Measurements from ENCODE around the gene SLC5A6. TPM values are rescaled to one million over a fixed set of nuclear protein-coding genes. Genes with fewer than 3 reads are reported as not detected.

Gene SLC5A6
- total and polyA plus RNA-seq, 7 donors, result 2.4 to 26.7 (median 11.1) TPM

- WGBS, 2 donors, result 97 to 99% methylated on average over 5 of the region's 5 CpGs
- DNase-seq, result no peak
- H3K9me3 ChIP-seq, result no peaks in the 10 kb centered on the region
- H3K27ac ChIP-seq, result no peak overlapping the region
- no peaks in the 10 kb centered on the region for H3K27me3 ChIP-seq
- TF ChIP-seq POLR2A (IDR thresholded peaks at IDR 0.05) (no peak), POLR2AphosphoS5 (IDR thresholded peaks at IDR 0.05) (no peak), EP300 (IDR thresholded peaks at IDR 0.05) (no peak), CTCF (IDR thresholded peaks at IDR 0.05) (no peak)
- peaks cover 0 to 12% (median 9%) of the 10 kb centered on the region in 4 donors for H3K4me1 ChIP-seq
- H3K36me3 ChIP-seq, result peaks cover 14 to 64% (median 43%) of the 10 kb centered on the region in 4 donors
- intact Hi-C loops (cut with DNase I), result no loop called here
- H3K4me3 ChIP-seq, result no peak overlapping the region
Observed at GRCh38 chr2:27222407-27222806, 10.3 kb upstream of the SLC5A6 start.

- DNase-seq, result peak; percentile 45
- TF ChIP-seq CTCF (IDR thresholded peaks at IDR 0.05) (no peak), POLR2AphosphoS5 (IDR thresholded peaks at IDR 0.05) (no peak), EP300 (IDR thresholded peaks at IDR 0.05) (no peak), POLR2A (IDR thresholded peaks at IDR 0.05) (no peak)
- H3K4me3 ChIP-seq, result no peak overlapping the region
- H3K36me3 ChIP-seq, result peaks cover 11 to 51% (median 32%) of the 10 kb centered on the region in 4 donors
- H3K4me1 ChIP-seq, result peaks cover 0 to 21% (median 15%) of the 10 kb centered on the region in 4 donors
- no peak overlapping the region for H3K27ac ChIP-seq
- H3K9me3 ChIP-seq, result no peaks in the 10 kb centered on the region
- intact Hi-C loops (cut with DNase I), result no loop called here
- H3K27me3 ChIP-seq, result no peaks in the 10 kb centered on the region
- 94 to 95% methylated on average over 3 of the region's 3 CpGs for WGBS, 2 donors
Observed at GRCh38 chr2:27221166-27221565, 9.1 kb upstream of the SLC5A6 start.

- Histone ChIP-seq H3K36me3 (peaks cover 11 to 48% (median 24%) of the 10 kb centered on the region in 4 donors), H3K27ac (no peak overlapping the region), H3K9me3 (no peaks in the 10 kb centered on the region), H3K4me3 (no peak overlapping the region), H3K4me1 (peaks cover 0 to 22% (median 15%) of the 10 kb centered on the region in 4 donors), H3K27me3 (no peaks in the 10 kb centered on the region)
- intact Hi-C loops (cut with DNase I), result no loop called here
- DNase-seq, result no peak
- TF ChIP-seq POLR2A (IDR thresholded peaks at IDR 0.05) (no peak), EP300 (IDR thresholded peaks at IDR 0.05) (no peak), POLR2AphosphoS5 (IDR thresholded peaks at IDR 0.05) (no peak), CTCF (IDR thresholded peaks at IDR 0.05) (no peak)
- WGBS, 2 donors, result 96 to 97% methylated on average over 7 of the region's 7 CpGs
Observed at GRCh38 chr2:27220091-27220490, 8.0 kb upstream of the SLC5A6 start.

- Histone ChIP-seq H3K9me3 (no peaks in the 10 kb centered on the region), H3K27me3 (no peaks in the 10 kb centered on the region), H3K36me3 (peaks cover under 1 to 40% (median 18%) of the 10 kb centered on the region in 4 donors), H3K4me3 (no peak overlapping the region), H3K4me1 (peaks cover 0 to 22% (median 15%) of the 10 kb centered on the region in 4 donors), H3K27ac (no peak overlapping the region)
- no peak for DNase-seq
- intact Hi-C loops (cut with DNase I), result loop anchor here (10.0 kb wide), 2 partner anchors 136 to 276 kb away; partner anchors contain the start of genes FNDC4, GCKR and GTF3C2
- WGBS, 2 donors, result 66 to 80% methylated on average over 2 of the region's 2 CpGs
- no peak for TF ChIP-seq EP300 (IDR thresholded peaks at IDR 0.05)
- no peak for TF ChIP-seq POLR2A (IDR thresholded peaks at IDR 0.05)
- no peak for TF ChIP-seq CTCF (IDR thresholded peaks at IDR 0.05)
- TF ChIP-seq POLR2AphosphoS5 (IDR thresholded peaks at IDR 0.05), result no peak
Observed at GRCh38 chr2:27219091-27219490, 7.0 kb upstream of the SLC5A6 start.

- TF ChIP-seq EP300 (IDR thresholded peaks at IDR 0.05) (no peak), POLR2AphosphoS5 (IDR thresholded peaks at IDR 0.05) (no peak), POLR2A (IDR thresholded peaks at IDR 0.05) (no peak)
- H3K4me3 ChIP-seq, result no peak overlapping the region
- H3K27me3 ChIP-seq, result no peaks in the 10 kb centered on the region
- DNase-seq, result peak; percentile 12
- H3K36me3 ChIP-seq, result peaks cover 0 to 36% (median 14%) of the 10 kb centered on the region in 4 donors
- H3K9me3 ChIP-seq, result no peaks in the 10 kb centered on the region
- H3K27ac ChIP-seq, result no peak overlapping the region
- H3K4me1 ChIP-seq, result peaks cover 0 to 26% (median 17%) of the 10 kb centered on the region in 4 donors
- intact Hi-C loops (cut with DNase I), result loop anchor here (10.0 kb wide), 2 partner anchors 136 to 276 kb away; partner anchors contain the start of genes FNDC4, GCKR and GTF3C2
- 90 to 91% methylated on average over 4 of the region's 4 CpGs for WGBS, 2 donors
Observed at GRCh38 chr2:27218614-27219013, 6.5 kb upstream of the SLC5A6 start.

Data from sigmoid colon (tissue), 7 donors.